Activated CD8-positive, alpha-beta memory T cell treated with anti-CD3 and anti-CD28 coated beads, Interleukin-2, amount 50 U/mL, for 1 hour (primary cell): ENCODE data around the gene CYP26B1.

Experiments used
- DNase-seq: peaks from one replicate; pipeline ENCODE4 v3.0.0-alpha.2; 2020; ENCODE audit errors: extremely low read depth

CYP26B1 gene

DNA sequence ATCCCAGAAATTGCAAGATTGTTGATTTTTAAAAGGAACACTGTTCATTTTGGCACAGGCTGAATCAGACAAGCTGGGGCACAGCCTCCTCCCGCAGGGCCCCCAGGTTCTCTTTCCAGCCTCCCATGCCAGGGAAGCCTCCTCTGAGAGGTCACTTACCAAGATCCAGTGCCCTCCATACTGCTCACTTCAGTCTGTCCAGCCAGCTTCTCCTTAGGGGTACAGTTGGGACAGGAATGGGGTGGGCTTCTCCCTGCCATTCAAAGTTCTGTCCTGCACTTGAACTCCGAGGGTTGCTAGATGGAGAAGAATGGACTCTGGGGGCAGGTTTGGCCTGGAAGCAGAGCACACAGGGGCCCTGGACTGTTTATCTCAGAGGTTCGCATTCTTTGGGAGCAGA lies 7.5 kb upstream of the CYP26B1 start:
- DNase-seq: no peak

GRCh38 chr2:72154386-72154975 lies 6.8 kb upstream of the CYP26B1 start:
- no peak for DNase-seq

DNA sequence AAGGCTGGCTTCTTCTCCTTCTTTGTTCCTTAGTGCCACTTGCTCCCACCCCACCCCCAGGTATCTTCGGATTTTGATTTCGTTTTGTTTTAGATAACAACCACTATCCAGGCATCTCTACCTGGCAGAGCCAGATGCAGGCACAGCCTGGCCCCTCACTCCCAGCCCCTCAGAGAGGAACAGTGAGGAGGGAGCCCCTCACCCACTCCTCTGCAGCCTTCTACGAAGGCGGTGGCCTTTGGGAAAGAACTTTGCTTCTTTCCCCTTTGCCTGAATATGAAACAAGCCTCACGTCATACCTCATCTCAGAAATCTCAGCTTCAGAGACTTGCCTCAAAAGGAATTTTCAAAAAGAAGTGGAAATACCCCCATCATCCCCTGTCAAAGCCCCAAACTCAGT lies 6.3 kb upstream of the CYP26B1 start:
- DNase-seq: no peak

DNA sequence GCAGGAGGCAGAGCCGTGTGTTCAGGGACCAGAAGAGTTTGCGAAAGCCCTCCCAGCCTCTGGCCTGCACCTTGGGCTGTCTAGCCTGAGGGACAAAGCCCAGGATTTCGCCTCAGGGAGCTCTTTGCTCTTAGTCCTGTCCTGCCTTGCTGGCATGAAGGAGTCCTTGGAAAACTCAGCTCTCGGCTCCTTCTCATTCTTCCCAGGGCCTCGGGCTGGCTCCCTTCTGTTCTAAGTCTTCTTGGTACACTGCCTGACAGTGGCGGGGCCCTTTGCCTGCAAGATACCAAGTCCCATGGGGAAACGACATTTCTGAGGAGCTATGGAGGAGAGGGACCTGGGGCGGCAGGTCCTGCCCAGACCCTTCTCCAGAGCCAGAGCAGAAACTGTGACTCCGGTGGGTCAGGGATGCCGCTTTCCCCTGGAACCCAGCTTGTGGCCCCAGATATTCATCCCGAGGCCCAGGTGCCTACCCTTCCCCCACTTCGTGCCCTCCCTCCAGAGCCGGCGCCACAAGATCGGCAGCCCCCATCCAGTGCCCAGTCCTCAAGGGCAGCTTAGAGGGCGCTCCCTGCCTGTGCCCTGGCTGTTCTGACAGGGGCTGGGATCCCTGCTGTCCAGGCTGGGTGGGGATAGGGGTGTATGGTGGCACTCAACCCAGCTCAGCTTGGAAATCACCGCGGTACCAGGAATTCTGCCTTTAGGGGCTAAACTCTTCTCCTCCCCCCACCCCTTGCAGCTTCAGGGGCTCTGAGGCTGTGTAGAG lies 5.5 kb upstream of the CYP26B1 start:
- DNase-seq: no peak

GRCh38 chr2:72150861-72151356 lies 3.2 kb upstream of the CYP26B1 start:
- DNase-seq: no peak

DNA sequence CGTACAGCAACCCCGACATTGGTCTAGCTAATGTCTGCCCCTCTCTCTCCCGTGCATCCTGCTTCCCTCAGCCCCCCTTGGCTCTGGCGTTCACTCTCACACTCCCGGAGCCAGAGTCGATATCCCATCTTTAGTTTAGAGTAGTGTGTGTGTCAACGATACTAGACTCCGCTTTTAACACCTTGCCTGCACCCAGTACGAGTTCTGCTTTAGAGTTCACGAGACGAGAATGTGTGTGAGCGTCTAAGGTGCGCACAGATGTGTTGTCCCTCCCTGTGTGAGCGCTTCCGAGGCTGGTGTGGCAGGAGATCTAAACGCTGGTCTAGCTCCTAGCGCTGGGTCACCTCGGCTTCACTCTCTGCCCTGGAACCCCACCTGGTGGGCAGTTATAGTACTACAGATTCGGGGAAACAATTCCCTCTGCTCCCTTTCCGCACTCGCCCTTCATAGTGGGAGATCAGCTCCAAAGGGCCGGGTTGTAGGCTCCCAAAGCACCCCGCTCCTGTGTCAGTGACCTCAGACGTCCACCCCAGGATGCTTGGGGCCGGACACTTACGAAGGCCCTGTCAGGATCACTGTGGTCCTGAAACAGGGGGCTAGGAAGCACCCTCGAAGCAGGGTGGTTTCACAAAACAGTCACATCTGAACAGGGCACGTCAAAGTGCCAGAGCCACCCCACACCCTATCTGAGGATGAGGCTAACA lies 2.6 kb upstream of the CYP26B1 start:
- no peak for DNase-seq

DNA sequence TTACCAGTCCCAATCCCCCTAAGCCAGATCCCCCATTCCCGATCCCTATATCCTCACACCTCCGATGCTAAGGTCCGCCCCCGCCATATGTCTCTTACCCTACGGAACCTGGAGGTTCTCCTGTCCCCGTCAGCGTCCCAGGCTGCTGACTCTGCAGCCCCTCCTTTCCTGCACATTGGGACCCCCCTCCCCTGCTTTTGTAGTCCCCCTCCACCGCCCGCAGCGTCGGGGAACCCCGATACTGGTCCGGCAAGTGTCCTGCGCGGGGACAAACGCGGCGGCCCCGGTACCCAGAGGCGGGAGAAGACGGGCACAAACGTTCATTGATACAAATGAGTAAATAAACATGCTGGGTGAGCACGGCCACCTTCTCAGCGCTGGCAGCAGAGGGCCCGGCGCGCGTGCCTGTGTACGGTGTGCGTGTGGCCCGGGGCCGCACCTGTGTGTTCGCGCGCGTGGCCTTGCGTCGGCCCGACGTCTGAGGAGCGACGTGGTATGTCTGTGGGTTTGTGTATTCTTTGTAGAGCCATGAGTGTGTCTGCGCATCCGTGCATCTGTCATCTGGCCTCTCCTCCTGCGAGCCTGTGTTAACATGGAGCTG lies 2.0 kb upstream of the CYP26B1 start:
- no peak for DNase-seq

GRCh38 chr2:72148837-72149555 lies 1.3 kb upstream of the CYP26B1 start:
- no peak for DNase-seq

GRCh38 chr2:72148003-72148836 lies 558 bp upstream of the CYP26B1 start:
- DNase-seq: no peak

- DNase-seq: no peak
Measured at GRCh38 chr2:72146347-72147302, 1.0 kb downstream of the CYP26B1 start.

GRCh38 chr2:72145658-72146329 lies 1.9 kb downstream of the CYP26B1 start:
- no peak for DNase-seq

GRCh38 chr2:72145289-72145657 lies 2.4 kb downstream of the CYP26B1 start:
- DNase-seq: no peak

GRCh38 chr2:72144632-72145288 lies 2.9 kb downstream of the CYP26B1 start:
- DNase-seq: no peak

DNA sequence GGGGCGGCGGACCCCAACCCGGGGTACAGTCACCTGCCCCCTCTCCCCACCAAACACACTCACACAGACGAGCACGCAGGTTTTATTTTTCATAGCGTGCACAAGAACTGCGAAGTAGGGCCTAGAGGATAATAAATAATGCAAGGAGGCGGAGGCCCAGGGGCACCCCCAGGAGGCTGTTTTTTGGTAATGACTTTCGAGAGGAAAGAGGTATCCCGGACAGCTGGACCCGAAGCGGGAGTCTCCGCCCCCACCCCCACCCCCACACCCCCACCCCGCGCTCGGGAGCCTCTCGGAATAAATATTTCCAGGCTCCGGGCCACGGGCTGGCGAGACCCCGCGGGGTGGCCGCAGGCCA lies 3.4 kb downstream of the CYP26B1 start:
- no peak for DNase-seq

DNA sequence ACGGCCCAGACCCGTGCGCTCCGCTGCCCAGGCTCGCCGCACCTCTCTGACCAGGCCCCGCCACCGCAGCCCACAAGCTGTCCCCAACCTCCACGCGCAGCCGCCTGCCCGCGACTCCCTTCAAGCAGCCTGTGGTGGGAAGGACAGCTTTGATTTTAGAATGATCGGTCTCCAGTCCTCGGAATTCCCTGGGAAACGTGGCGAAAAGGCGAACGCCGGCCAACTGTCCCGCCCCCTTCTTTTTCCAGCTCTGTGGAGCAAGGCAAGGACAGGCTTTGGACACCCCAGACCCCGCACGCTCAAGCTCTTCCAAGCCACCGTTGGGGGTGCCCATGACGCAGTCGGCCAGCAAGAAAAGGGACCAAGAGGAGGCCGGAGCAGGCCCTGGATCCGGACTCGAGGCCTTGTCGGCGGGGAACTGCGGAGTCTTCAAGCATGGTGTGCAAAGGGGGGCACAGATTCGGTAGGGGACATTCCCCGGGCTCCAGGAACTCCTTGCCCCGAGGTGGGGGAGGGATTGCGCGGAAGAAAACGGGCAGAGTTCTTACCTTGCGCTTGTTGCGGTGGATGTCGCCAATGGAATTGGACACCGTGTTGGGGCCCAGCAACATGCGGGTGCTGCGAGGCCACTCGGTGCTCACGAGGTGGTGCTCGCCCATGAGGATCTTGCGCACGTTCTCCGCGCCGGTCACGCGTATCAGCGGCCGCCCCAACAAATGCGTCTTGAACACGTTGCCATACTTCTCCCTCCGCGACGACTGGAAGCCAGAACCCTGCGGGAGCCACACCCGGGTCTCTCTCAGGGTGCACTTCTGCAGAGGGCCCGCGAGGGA lies 4.0 kb downstream of the CYP26B1 start:
- DNase-seq: no peak

DNA sequence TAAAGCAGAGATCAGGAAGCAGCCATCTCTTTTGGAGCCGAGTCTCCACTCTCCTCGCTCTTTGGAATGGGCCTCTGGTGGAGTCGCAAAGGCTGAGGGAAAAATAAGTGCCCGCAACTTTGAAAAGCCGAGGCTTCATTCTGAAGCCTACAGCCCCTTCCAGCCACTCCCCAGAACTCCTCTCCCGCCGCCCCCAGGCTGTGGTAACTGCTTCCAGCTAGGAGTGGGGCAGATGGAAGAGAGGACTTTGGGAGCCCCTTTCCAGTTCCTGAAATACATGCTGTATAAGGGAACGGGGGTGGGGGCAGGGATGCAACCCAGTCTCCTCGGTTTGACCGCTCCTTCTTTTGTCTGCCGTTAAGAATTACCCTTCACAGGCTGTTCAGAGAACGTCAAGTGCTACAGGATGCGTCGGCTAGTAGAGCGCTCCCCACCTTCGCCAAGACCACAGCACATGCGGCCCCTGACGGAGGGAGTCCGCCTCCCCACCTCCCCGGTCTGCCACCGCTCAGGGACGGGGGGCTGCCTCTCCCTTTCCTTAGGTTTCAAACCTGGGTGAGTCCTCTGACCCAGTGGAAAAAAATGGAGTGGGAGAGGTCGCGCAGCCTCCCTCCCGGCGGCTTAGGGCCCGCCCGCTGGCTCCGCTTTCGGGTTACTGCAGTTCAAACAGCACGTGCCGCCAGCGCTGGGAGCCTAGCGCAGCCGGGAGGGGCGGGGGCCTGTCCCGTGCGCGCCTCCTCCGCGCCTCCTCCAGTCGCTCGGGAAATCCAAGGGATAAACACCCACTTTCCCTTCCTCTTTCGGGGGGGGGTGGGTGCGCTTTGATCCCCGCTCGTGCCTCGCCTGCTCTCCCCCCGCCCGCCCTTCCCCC lies 4.9 kb downstream of the CYP26B1 start:
- DNase-seq: no peak
